Stomach (tissue), 9 donors: Measurements from ENCODE around the gene NDUFS1. TPM values are rescaled to one million over a fixed set of nuclear protein-coding genes. Genes with fewer than 3 reads are reported as not detected.
"Not testable (repeated sequence)": the region's sequence is repeated elsewhere in the genome, so short reads cannot be mapped to it uniquely, and the experiment has no call there.

Experiments used
- DNase-seq, 2 donors: peaks; one replicate each; pipeline versions ENCODE4 v3.0.0 to v3.0.0-alpha.2; 2013 to 2019
- H3K27ac ChIP-seq, 5 donors: fragments of 200-600 bp in 4 of 5; sonication (generic) in 4 of 5; one replicate each; pipeline ENCODE4 v1.5.1; 2013 to 2019; ENCODE audit warnings: mild to moderate bottlenecking in 1 of 5, moderate library complexity in 1 of 5
- H3K27me3 ChIP-seq, 3 donors: fragments of 200-600 bp; sonication (generic); one replicate each; pipeline ENCODE4 v1.5.1; 2017 to 2019; ENCODE audit warnings: mixed run types in 1 of 3
- H3K36me3 ChIP-seq, 4 donors: fragments of 200-600 bp; sonication (generic); 1 replicate in 3 of 4; 2 replicates in 1 of 4; pipeline ENCODE4 v1.5.1; 2016 to 2019
- H3K4me1 ChIP-seq, 4 donors: fragments of 200-600 bp; sonication (generic); one replicate each; pipeline ENCODE4 v1.5.1; 2016 to 2019
- H3K4me3 ChIP-seq, 4 donors: fragments of 200-600 bp; sonication (generic) in 3 of 4; one replicate each; pipeline ENCODE4 v1.5.1; 2016 to 2019; ENCODE audit warnings: mild to moderate bottlenecking in 1 of 4
- H3K9me3 ChIP-seq, 4 donors: fragments of 200-600 bp; sonication (generic); one replicate each; pipeline ENCODE4 v1.5.1; 2016 to 2019
- EP300 ChIP-seq: sonication (generic); formaldehyde crosslinking; IDR thresholded peaks from one replicate; pipeline ENCODE4 v1.6.1; 2017; ENCODE audit warnings: antibody characterized with exemption
- POLR2A ChIP-seq, 4 donors: fragments of 450-650 bp; IDR thresholded peaks; one replicate each; pipeline ENCODE4 v1.6.1; 2016; ENCODE audit warnings: antibody characterized with exemption in 4 of 4, control low read depth in 2 of 4, mild to moderate bottlenecking in 1 of 4, moderate library complexity in 1 of 4
- POLR2AphosphoS5 ChIP-seq, 3 donors: sonication (generic); formaldehyde crosslinking; IDR thresholded peaks; one replicate each; pipeline ENCODE4 v1.6.1; 2016; ENCODE audit warnings: antibody characterized with exemption in 3 of 3
- WGBS, 5 donors: extraction: QIAGEN DNeasy Blood & Tissue Kit in 3 of 5; methylation state at CpG; one replicate each; pipeline versions ENCODE4 v1.1.5 to v1.1.7; 2013 to 2018; 5-methylcytosine and 5-hydroxymethylcytosine counted together
- intact Hi-C: fragments of 100-400 bp; cut with DNase I; formaldehyde crosslinking; loops from one replicate; pipeline ENCODE4 v1.15.1; 2023; ENCODE audit warnings: low total_unique reads
- polyA plus RNA-seq, 3 donors: library from polyadenylated mRNA; stranded (reverse); fragments of 200-250 nt; gene quantifications; one replicate each; pipeline ENCODE4 v1.2.3, GENCODE V29; 2013
- total RNA-seq, 5 donors: library from RNA; depleted of rRNA; stranded (reverse); fragments of >200 nt; gene quantifications; one replicate each; pipeline versions ENCODE4 v1.1.0 to v1.2.3, GENCODE V29; 2014 to 2016
- TF ChIP-seq, protein P1 (sequence below), 7 experiments: fragments of 450-650 bp in 4 of 7; fragments of 200-600 bp in 3 of 7; sonication (generic) in 3 of 7; IDR thresholded peaks; one replicate each; pipeline ENCODE4 v1.5.1; 2016 to 2019; ENCODE audit warnings: antibody characterized with exemption in 7 of 7, control low read depth in 2 of 7, mild to moderate bottlenecking in 1 of 7
- donor health status: healthy with polysubstance abuse.
- donor health status: Bipolar disorder and iron deficiency.
- donor health status: healthy.

NDUFS1 gene
- total and polyA plus RNA-seq, 8 donors: 9.8 to 143 (median 37.6) TPM

DNA sequence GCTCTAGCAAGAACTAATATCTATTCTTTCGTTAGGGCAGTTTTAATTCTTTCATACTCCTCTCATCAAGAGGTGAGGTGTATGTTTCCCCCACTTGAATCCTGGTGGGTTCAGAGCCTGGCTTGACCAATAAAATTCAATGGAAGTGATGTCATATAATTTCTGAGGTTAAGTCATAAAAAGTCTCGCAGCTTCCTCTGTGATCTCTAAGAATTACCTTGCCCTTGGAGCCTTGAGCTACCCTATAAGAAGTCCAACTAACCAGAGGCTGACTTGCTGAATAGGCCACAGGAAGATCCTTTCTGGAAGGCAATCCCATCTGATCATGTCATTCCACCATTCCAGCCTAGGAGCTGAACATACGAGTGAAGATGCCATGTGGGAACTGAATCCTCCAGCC lies 47.1 kb downstream of the NDUFS1 start:
- 89 to 100% (median 95%) methylated on average over 3 of the region's 3 CpGs for WGBS, 5 donors
- no peak for DNase-seq
- H3K27ac ChIP-seq: no peak overlapping the region
- peaks cover 0 to 47% (median 20%) of the 10 kb centered on the region in 4 donors for H3K36me3 ChIP-seq
- TF ChIP-seq, protein P1, sequence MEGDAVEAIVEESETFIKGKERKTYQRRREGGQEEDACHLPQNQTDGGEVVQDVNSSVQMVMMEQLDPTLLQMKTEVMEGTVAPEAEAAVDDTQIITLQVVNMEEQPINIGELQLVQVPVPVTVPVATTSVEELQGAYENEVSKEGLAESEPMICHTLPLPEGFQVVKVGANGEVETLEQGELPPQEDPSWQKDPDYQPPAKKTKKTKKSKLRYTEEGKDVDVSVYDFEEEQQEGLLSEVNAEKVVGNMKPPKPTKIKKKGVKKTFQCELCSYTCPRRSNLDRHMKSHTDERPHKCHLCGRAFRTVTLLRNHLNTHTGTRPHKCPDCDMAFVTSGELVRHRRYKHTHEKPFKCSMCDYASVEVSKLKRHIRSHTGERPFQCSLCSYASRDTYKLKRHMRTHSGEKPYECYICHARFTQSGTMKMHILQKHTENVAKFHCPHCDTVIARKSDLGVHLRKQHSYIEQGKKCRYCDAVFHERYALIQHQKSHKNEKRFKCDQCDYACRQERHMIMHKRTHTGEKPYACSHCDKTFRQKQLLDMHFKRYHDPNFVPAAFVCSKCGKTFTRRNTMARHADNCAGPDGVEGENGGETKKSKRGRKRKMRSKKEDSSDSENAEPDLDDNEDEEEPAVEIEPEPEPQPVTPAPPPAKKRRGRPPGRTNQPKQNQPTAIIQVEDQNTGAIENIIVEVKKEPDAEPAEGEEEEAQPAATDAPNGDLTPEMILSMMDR (IDR thresholded peaks at IDR 0.05): no peak
- TF ChIP-seq POLR2A (IDR thresholded peaks at IDR 0.05) (no peak), EP300 (no peak), POLR2AphosphoS5 (IDR thresholded peaks at IDR 0.05) (no peak)
- no peak overlapping the region for H3K4me3 ChIP-seq
- no peaks in the 10 kb centered on the region for H3K4me1 ChIP-seq
- peaks cover 0 to 5% (median 0%) of the 10 kb centered on the region in 4 donors for H3K9me3 ChIP-seq
- no peaks in the 10 kb centered on the region for H3K27me3 ChIP-seq
- intact Hi-C loops: no loop called here

DNA sequence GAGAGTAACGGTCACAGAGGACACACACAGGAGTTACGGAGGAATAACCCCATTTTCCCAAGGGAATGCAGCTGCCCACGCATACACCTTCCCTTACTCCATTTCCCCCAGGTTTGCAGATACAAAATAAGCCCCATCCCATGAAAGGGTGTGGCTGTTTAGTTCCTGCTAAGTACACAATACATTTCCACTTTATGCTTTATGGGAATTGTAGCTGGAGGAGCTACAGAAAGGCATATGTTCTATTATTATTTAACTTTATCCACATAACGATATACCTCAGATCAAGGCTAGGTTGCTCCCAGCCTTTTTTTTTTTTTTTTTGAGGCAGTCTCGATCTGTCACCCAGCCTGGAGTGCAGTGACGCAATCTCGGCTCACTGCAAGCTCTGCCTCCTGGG lies 50.5 kb downstream of the NDUFS1 start:
- H3K4me1 ChIP-seq: no peaks in the 10 kb centered on the region
- no peaks in the 10 kb centered on the region for H3K27me3 ChIP-seq
- no peak for TF ChIP-seq POLR2AphosphoS5 (IDR thresholded peaks at IDR 0.05)
- TF ChIP-seq EP300: no peak
- TF ChIP-seq, protein P1 (IDR thresholded peaks at IDR 0.05): no peak
- TF ChIP-seq POLR2A (IDR thresholded peaks at IDR 0.05): no peak
- H3K27ac ChIP-seq: no peak overlapping the region
- no peak overlapping the region for H3K4me3 ChIP-seq
- H3K36me3 ChIP-seq: peaks cover 0 to 20% (median 6%) of the 10 kb centered on the region in 4 donors
- 61 to 74% (median 71%) methylated on average over 7 of the region's 7 CpGs for WGBS, 5 donors
- intact Hi-C loops: no loop called here
- peaks cover 0 to 5% (median 0%) of the 10 kb centered on the region in 4 donors for H3K9me3 ChIP-seq
- DNase-seq: no peak

DNA sequence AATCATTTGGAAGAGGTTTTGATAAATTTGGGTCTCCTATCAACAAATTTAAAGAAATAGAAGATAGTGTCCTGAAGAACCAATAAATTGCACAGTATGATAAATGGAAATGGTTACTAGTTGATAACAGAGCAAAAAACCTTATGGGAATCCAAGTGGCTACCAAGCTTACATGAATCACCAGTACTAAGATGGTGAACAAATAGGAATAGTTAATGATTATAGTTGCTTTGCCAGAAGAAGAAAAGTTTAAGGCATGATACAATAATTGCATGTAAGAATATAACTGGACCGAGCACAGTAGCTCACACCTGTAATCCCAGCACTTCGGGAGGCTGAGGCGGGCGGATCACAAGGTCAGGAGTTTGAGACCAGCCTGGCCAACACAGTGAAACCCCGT lies 53.7 kb downstream of the NDUFS1 start:
- intact Hi-C loops: no loop called here
- no peak overlapping the region for H3K27ac ChIP-seq
- no peaks in the 10 kb centered on the region for H3K27me3 ChIP-seq
- TF ChIP-seq EP300: no peak
- no peak for DNase-seq
- H3K36me3 ChIP-seq: peaks cover 0 to 14% (median 3%) of the 10 kb centered on the region in 4 donors
- H3K4me3 ChIP-seq: no peak overlapping the region
- H3K9me3 ChIP-seq: no peaks in the 10 kb centered on the region
- 92 to 98% (median 97%) methylated on average over 5 of the region's 5 CpGs for WGBS, 5 donors
- no peaks in the 10 kb centered on the region for H3K4me1 ChIP-seq

DNA sequence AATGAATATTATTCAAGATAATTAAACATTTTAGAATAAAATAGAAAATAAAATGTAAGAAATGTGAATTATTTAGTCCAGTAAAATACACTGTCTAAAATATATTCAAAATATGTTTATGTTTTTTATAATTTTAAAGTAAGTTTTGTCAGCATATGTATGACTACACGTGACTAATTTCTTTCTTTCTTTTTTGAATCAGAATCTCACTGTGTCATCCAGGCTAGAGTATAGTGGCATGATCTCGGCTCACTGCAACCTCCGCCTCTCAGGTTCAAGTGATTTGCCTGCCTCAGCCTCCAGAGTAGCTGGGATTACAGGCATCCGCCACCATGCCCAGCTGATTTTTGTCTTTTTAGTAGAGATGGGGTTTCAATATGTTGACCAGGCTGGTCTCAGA lies 54.2 kb downstream of the NDUFS1 start:
- intact Hi-C loops: no loop called here
- no peak for DNase-seq
- Histone ChIP-seq H3K27me3 (no peaks in the 10 kb centered on the region), H3K36me3 (peaks cover 0 to 14% (median 3%) of the 10 kb centered on the region in 4 donors), H3K27ac (no peak overlapping the region), H3K4me1 (no peaks in the 10 kb centered on the region), H3K4me3 (no peak overlapping the region), H3K9me3 (no peaks in the 10 kb centered on the region)
- 87 to 95% (median 92%) methylated on average over 4 of the region's 4 CpGs for WGBS, 5 donors
- TF ChIP-seq EP300 (no peak), POLR2AphosphoS5 (IDR thresholded peaks at IDR 0.05) (no peak), POLR2A (IDR thresholded peaks at IDR 0.05) (no peak)
- TF ChIP-seq, protein P1 (IDR thresholded peaks at IDR 0.05): no peak

DNA sequence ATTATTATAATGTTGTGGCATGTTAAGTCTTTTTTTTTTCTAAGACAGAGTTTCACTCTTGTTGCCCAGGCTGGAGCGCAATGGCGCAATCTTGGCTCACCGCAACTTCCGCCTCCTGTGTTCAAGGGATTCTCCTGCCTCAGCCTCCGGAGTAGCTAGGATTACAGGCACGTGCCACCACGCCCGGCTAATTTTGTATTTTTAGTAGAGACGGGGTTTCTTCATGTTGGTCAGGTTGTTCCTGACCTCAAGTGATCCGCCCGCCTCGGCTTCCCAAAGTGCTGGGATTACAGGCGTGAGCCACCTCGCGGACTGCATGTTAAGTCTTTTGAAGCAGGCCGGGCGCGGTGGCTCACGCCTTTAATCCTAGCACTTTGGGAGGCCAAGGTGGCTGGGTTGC lies 60.4 kb downstream of the NDUFS1 start:
- H3K4me3 ChIP-seq, intact Hi-C loops, H3K27me3 ChIP-seq, H3K4me1 ChIP-seq, H3K9me3 ChIP-seq, H3K27ac ChIP-seq: not testable (repeated sequence)
- WGBS, 5 donors: 91 to 97% (median 93%) methylated on average over 19 of the region's 19 CpGs
- peaks cover 0 to 14% (median 2%) of the 10 kb centered on the region in 4 donors for H3K36me3 ChIP-seq
- DNase-seq: peak in 1 of 2 donors; percentile 35
